Mucosa of rectum (tissue), 2 donors: ENCODE results near the gene MGLL.
A peak's percentile ranks its signal among the peaks of the same experiment; 100 is the strongest.

ENCODE experiments used
- H3K27ac ChIP-seq, 2 donors: one replicate each; pipeline ENCODE4 v1.7.0; 2013; ENCODE audit warnings: inconsistent platforms in 2 of 2, low read depth in 2 of 2, low read length in 2 of 2
- H3K27me3 ChIP-seq, 2 donors: one replicate each; pipeline ENCODE4 v1.7.0; 2013; ENCODE audit warnings: low read length in 2 of 2; ENCODE audit not compliant: control insufficient read depth in 2 of 2, insufficient read depth in 2 of 2
- H3K36me3 ChIP-seq, 2 donors: one replicate each; pipeline ENCODE4 v1.7.0; 2013; ENCODE audit warnings: low read length in 2 of 2; ENCODE audit not compliant: control insufficient read depth in 2 of 2, insufficient read depth in 2 of 2
- H3K4me1 ChIP-seq, 2 donors: one replicate each; pipeline ENCODE4 v1.7.0; 2013; ENCODE audit warnings: low read length in 2 of 2, mild to moderate bottlenecking in 1 of 2; ENCODE audit not compliant: control insufficient read depth in 2 of 2, insufficient read depth in 2 of 2
- H3K4me3 ChIP-seq, 2 donors: one replicate each; pipeline ENCODE4 v1.7.0; 2013; ENCODE audit warnings: low read length in 2 of 2
- H3K9ac ChIP-seq, 2 donors: one replicate each; pipeline ENCODE4 v1.7.0; 2013; ENCODE audit warnings: low read length in 2 of 2, low read depth in 1 of 2, mild to moderate bottlenecking in 1 of 2
- H3K9me3 ChIP-seq, 2 donors: one replicate each; pipeline ENCODE4 v1.7.0; 2013; ENCODE audit warnings: low read length in 2 of 2; ENCODE audit not compliant: control insufficient read depth in 2 of 2
- donor health status: healthy.
- donor health status: Normal muscosa, but diverticular disease.

MGLL gene

DNA sequence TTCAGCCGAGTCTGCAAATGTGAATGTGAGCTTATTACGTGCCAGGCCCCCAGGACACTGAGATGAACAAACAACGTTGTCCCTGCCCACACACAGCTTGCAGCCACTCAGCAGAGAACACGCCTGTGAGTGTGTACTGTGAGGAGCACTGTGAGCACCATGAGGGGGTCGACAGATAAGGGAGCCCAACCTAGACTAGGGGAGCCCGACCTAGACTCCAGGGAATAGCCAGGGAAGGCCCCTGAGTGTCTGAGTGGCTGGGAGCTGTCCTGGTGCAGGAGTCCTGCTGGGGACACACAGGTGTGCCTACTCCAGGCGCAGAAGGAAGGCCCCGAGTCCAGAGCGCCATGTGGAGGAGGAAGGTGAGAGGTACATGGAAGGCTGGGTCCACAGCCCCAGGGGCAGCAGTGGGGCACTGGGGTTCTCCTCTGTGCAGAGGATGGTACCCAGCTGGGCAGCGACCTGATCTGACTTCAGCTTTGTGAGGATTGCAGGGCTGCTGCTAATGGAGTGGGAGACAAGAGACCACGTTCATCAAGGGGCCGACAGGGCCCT is 36.5 kb downstream of the MGLL start:
- Histone ChIP-seq H3K27me3 (no peaks in the 10 kb centered on the region), H3K9ac (peak overlapping the region; percentile 68 to 71), H3K4me1 (peaks cover 37 to 44% of the 10 kb centered on the region in 2 donors), H3K4me3 (peak overlapping the region; percentile 3 to 20), H3K9me3 (no peaks in the 10 kb centered on the region), H3K27ac (peak overlapping the region; percentile 92 to 94), H3K36me3 (peaks cover 6 to 12% of the 10 kb centered on the region in 2 donors)

DNA sequence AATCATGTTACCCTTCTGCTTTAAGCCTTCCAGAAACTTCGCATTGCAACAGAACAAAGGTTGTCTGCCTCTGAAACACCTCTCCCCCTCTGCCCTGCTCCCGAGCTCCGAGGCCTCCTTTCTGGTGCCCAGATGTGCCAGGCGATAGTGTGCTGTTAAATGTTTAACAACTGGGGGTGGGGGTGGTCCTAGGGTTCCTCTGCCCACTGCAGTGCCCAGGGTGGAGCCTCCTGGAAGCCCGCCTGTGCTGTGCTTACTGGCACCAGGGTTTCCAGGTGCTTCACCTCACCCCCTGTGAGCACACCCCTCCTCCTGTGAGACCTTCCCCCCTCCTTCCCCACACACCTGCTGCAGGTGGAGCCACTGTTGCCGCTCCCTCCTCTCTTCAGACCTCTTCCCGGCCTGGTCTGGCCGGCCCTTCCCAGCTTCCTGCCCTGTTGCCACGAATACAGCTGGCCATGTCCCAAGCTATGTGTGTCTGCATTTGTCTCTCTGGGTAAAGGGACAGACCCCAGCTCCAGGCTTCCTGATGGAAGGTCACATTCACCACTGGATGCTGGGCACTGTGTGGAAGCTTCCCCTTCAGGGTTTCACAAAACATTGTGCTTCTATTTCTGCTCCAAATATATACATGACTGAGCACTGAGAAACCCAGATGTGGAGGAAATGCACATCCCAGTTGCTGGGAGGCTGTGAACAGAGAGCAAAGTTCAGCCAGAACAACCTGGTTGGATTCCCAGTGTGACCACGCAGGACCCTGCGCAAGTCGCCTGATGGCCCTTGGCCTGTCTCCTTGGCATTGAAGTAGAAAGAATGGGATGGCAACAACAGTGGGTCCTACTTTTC is 37.2 kb downstream of the MGLL start:
- H3K36me3 ChIP-seq: peaks cover 6 to 13% of the 10 kb centered on the region in 2 donors
- no peaks in the 10 kb centered on the region for H3K27me3 ChIP-seq
- H3K27ac ChIP-seq: peak overlapping the region; percentile 92 to 94
- no peaks in the 10 kb centered on the region for H3K9me3 ChIP-seq
- H3K9ac ChIP-seq: peak overlapping the region; percentile 68 to 71
- peak overlapping the region; percentile 3 to 20 for H3K4me3 ChIP-seq
- peaks cover 36 to 39% of the 10 kb centered on the region in 2 donors for H3K4me1 ChIP-seq

GRCh38 chr3:127784283-127784682 is 38.0 kb downstream of the MGLL start:
- no peaks in the 10 kb centered on the region for H3K9me3 ChIP-seq
- H3K36me3 ChIP-seq: peaks cover 9 to 13% of the 10 kb centered on the region in 2 donors
- no peak overlapping the region for H3K4me3 ChIP-seq
- no peaks in the 10 kb centered on the region for H3K27me3 ChIP-seq
- peak overlapping the region in 1 of 2 donors; percentile 71 for H3K9ac ChIP-seq
- H3K27ac ChIP-seq: peak overlapping the region; percentile 92 to 94
- peaks cover 39 to 41% of the 10 kb centered on the region in 2 donors for H3K4me1 ChIP-seq

GRCh38 chr3:127783642-127784160 is 38.6 kb downstream of the MGLL start:
- no peak overlapping the region for H3K27ac ChIP-seq
- no peaks in the 10 kb centered on the region for H3K9me3 ChIP-seq
- H3K36me3 ChIP-seq: peaks cover 9 to 13% of the 10 kb centered on the region in 2 donors
- no peak overlapping the region for H3K4me3 ChIP-seq
- H3K4me1 ChIP-seq: peaks cover 38 to 39% of the 10 kb centered on the region in 2 donors
- no peak overlapping the region for H3K9ac ChIP-seq
- H3K27me3 ChIP-seq: no peaks in the 10 kb centered on the region

DNA sequence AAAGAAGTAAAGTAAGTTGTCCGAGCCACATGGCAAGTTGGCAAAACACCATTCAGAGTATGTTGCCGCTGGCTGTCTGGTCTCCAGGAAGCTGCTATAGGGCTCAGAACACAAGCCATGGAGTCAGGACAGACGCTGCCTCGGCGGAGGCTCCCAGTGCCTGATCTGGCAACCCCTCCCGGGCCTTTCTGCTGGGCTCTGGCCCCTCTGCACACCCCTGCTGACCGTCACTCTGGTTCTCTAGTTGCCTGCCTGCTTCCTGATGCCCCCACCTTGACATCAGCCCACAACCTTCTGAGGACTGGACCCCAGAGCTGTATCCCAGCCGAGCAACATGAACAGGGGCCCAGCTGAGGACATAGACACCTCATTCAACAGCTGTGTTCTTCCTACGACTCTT is 39.1 kb downstream of the MGLL start:
- Histone ChIP-seq H3K27me3 (no peaks in the 10 kb centered on the region), H3K4me1 (peaks cover 37 to 41% of the 10 kb centered on the region in 2 donors), H3K27ac (no peak overlapping the region), H3K9me3 (no peaks in the 10 kb centered on the region), H3K36me3 (peaks cover 9 to 13% of the 10 kb centered on the region in 2 donors), H3K9ac (no peak overlapping the region), H3K4me3 (no peak overlapping the region)

GRCh38 chr3:127781411-127782001 is 40.8 kb downstream of the MGLL start:
- Histone ChIP-seq H3K36me3 (peaks cover 16 to 17% of the 10 kb centered on the region in 2 donors), H3K4me3 (no peak overlapping the region), H3K9me3 (peaks cover 0 to 3% of the 10 kb centered on the region in 2 donors), H3K9ac (no peak overlapping the region), H3K27me3 (no peaks in the 10 kb centered on the region), H3K4me1 (peaks cover 31 to 33% of the 10 kb centered on the region in 2 donors), H3K27ac (peak overlapping the region in 1 of 2 donors; percentile 14)

GRCh38 chr3:127780536-127781400 is 41.5 kb downstream of the MGLL start:
- H3K36me3 ChIP-seq: peaks cover 17 to 19% of the 10 kb centered on the region in 2 donors
- peak overlapping the region in 1 of 2 donors; percentile 14 for H3K27ac ChIP-seq
- H3K27me3 ChIP-seq: no peaks in the 10 kb centered on the region
- no peak overlapping the region for H3K9ac ChIP-seq
- peaks cover 0 to 3% of the 10 kb centered on the region in 2 donors for H3K9me3 ChIP-seq
- H3K4me1 ChIP-seq: peaks cover 26 to 30% of the 10 kb centered on the region in 2 donors
- no peak overlapping the region for H3K4me3 ChIP-seq

DNA sequence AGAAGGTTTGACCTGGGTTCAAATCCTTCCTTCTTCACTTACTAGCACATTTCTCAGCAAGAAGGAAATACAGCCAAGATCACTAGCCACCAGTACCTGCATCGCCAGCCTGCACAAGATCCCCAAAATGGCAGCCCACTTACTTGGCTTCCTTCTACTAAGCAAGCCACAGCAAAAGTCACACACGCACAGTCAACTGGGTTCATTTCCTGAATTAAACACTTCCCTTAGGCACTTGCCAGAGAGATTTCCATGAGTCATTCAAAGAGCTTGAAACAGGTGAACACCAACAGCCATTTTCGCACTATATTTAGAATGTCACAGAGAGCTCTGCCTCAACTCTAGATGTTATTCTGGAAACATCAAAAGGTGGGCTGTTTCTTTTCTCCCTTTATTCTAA is 42.6 kb downstream of the MGLL start:
- H3K9me3 ChIP-seq: peaks cover 0 to 3% of the 10 kb centered on the region in 2 donors
- H3K36me3 ChIP-seq: peaks cover 17 to 19% of the 10 kb centered on the region in 2 donors
- peaks cover 25% of the 10 kb centered on the region in 2 donors for H3K4me1 ChIP-seq
- H3K27me3 ChIP-seq: no peaks in the 10 kb centered on the region
- no peak overlapping the region for H3K9ac ChIP-seq
- no peak overlapping the region for H3K4me3 ChIP-seq
- no peak overlapping the region for H3K27ac ChIP-seq

GRCh38 chr3:127777921-127778656 is 44.2 kb downstream of the MGLL start:
- Histone ChIP-seq H3K9me3 (peaks cover 0 to 3% of the 10 kb centered on the region in 2 donors), H3K36me3 (peaks cover 19 to 22% of the 10 kb centered on the region in 2 donors), H3K27me3 (no peaks in the 10 kb centered on the region), H3K27ac (peak overlapping the region; percentile 10 to 32), H3K4me1 (peaks cover 19% of the 10 kb centered on the region in 2 donors), H3K4me3 (no peak overlapping the region), H3K9ac (no peak overlapping the region)
